ENCODE data around the gene RSAD2.
"Not testable (repeated sequence)": the region's sequence is repeated elsewhere in the genome, so short reads cannot be mapped to it uniquely, and the experiment has no call there.

Gene RSAD2

GRCh38 chr2:6864231-6864754 is 13.3 kb upstream of the RSAD2 start:
- DNase-seq (ENCODE audit: low spot score) = no peak

- peak; percentile 73 for DNase-seq (ENCODE audit: low spot score)
Observed at GRCh38 chr2:6864923-6865345, 12.6 kb upstream of the RSAD2 start.

- peak; percentile 82 for DNase-seq (ENCODE audit: low spot score)
Observed at GRCh38 chr2:6865346-6866274, 12.0 kb upstream of the RSAD2 start, which contains the start of gene CMPK2. Gene CMPK2 (minus strand): TSS chr2:6865907. CDS start chr2:6865696, 211 bp downstream.

GRCh38 chr2:6866275-6866671 is 11.3 kb upstream of the RSAD2 start:
- peak; percentile 78 for DNase-seq (ENCODE audit: low spot score)

- DNase-seq (ENCODE audit: low spot score) = no peak
Observed at GRCh38 chr2:6866982-6867381, 10.6 kb upstream of the RSAD2 start.

GRCh38 chr2:6872394-6872793 is 5.2 kb upstream of the RSAD2 start:
- no peak for DNase-seq (ENCODE audit: low spot score)

- DNase-seq (ENCODE audit: low spot score) = no peak
Observed at GRCh38 chr2:6874032-6874431, 3.5 kb upstream of the RSAD2 start.

GRCh38 chr2:6876309-6876708 is 1.3 kb upstream of the RSAD2 start:
- DNase-seq (ENCODE audit: low spot score) = no peak

GRCh38 chr2:6878549-6878948 is 972 bp downstream of the RSAD2 start:
- peak; percentile 69 for DNase-seq (ENCODE audit: low spot score)

- DNase-seq (ENCODE audit: low spot score) = no peak
Observed at GRCh38 chr2:6879011-6879410, 1.4 kb downstream of the RSAD2 start.

- peak; percentile 86 for DNase-seq (ENCODE audit: low spot score)
Observed at GRCh38 chr2:6880200-6880733, 2.7 kb downstream of the RSAD2 start.

GRCh38 chr2:6881046-6881445 is 3.5 kb downstream of the RSAD2 start:
- peak; percentile 49 for DNase-seq (ENCODE audit: low spot score)

- no peak for DNase-seq (ENCODE audit: low spot score)
Observed at GRCh38 chr2:6881516-6881915, 3.9 kb downstream of the RSAD2 start.

- DNase-seq (ENCODE audit: low spot score) = no peak
Observed at GRCh38 chr2:6883448-6884122, 6.0 kb downstream of the RSAD2 start.

- peak; percentile 66 for DNase-seq (ENCODE audit: low spot score)
Observed at GRCh38 chr2:6885551-6885950, 8.0 kb downstream of the RSAD2 start.

GRCh38 chr2:6885968-6886367 is 8.4 kb downstream of the RSAD2 start:
- peak; percentile 83 for DNase-seq (ENCODE audit: low spot score)

GRCh38 chr2:6887751-6888192 is 10.2 kb downstream of the RSAD2 start:
- peak; percentile 86 for DNase-seq (ENCODE audit: low spot score)

GRCh38 chr2:6888724-6889123 is 11.1 kb downstream of the RSAD2 start:
- no peak for DNase-seq (ENCODE audit: low spot score)

- DNase-seq (ENCODE audit: low spot score) = peak; percentile 85
Observed at GRCh38 chr2:6893876-6894482, 16.4 kb downstream of the RSAD2 start.

GRCh38 chr2:6896930-6897759 is 19.6 kb downstream of the RSAD2 start:
- peak; percentile 77 for DNase-seq (ENCODE audit: low spot score)

GRCh38 chr2:6902581-6902980 is 25.0 kb downstream of the RSAD2 start:
- not testable (repeated sequence) for DNase-seq (ENCODE audit: low spot score)
